Fibroblast of lung (primary cell): ENCODE data around the gene CD300LB.

Source experiments
- EZH2 ChIP-seq: IDR thresholded peaks from 2 replicates; pipeline ENCODE4 v1.5.1; 2012; ENCODE audit warnings: low read length, control low read depth, mild to moderate bottlenecking; ENCODE audit errors: missing control alignments
- TF ChIP-seq, protein P1 (sequence below), 2 donors: IDR thresholded peaks in 1 of 2; conservative IDR thresholded peaks in 1 of 2; 1 replicate in 1 of 2; 2 replicates in 1 of 2; pipeline ENCODE4 v1.5.1; 2011 to 2012; ENCODE audit warnings: low read length in 2 of 2, control low read depth in 1 of 2, inconsistent platforms in 1 of 2, low read depth in 1 of 2, mild to moderate bottlenecking in 1 of 2

DNA sequence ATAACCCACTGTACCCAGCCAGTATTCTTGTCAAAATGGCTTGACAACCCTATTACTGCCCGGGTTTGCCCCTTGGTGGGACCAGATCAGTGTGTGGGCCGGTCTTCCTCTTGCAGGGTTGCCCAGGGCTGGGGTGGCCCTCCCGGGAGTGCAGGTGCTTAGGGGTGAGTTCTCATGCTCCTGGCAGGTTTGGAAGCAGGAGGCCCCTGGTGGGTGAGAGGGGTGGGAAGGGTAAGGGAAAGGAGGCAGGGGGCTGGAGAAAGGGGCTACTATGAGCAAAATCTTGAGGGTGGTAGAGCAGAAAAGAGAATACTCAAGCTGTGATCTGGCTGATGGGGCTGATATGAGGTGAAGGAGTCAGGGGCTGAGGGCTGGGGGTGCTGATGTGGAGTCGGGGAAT, 58.4 kb downstream of the CD300LB start:
- TF ChIP-seq EZH2, result no peak
- TF ChIP-seq, protein P1, sequence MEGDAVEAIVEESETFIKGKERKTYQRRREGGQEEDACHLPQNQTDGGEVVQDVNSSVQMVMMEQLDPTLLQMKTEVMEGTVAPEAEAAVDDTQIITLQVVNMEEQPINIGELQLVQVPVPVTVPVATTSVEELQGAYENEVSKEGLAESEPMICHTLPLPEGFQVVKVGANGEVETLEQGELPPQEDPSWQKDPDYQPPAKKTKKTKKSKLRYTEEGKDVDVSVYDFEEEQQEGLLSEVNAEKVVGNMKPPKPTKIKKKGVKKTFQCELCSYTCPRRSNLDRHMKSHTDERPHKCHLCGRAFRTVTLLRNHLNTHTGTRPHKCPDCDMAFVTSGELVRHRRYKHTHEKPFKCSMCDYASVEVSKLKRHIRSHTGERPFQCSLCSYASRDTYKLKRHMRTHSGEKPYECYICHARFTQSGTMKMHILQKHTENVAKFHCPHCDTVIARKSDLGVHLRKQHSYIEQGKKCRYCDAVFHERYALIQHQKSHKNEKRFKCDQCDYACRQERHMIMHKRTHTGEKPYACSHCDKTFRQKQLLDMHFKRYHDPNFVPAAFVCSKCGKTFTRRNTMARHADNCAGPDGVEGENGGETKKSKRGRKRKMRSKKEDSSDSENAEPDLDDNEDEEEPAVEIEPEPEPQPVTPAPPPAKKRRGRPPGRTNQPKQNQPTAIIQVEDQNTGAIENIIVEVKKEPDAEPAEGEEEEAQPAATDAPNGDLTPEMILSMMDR (conservative IDR thresholded peaks at IDR 0.05 in 1 of 2, IDR thresholded peaks at IDR 0.05 in 1 of 2; ENCODE audit: low read depth in 1 of 2, low read length in 2 of 2), result no peak
